Lower lobe of right lung (tissue), 2 donors: ENCODE data around the gene IL1RAP. TPM values are rescaled to one million over a fixed set of nuclear protein-coding genes. Genes with fewer than 3 reads are reported as not detected.
A peak's percentile ranks its signal among the peaks of the same experiment; 100 is the strongest.

ENCODE experiments used
- ATAC-seq, 2 donors: fragments of 200-7000 bp; cut with Tn5 transposase; one replicate each; pipeline ENCODE4 v1.9.1; 2020 to 2022; ENCODE audit warnings: mild to moderate bottlenecking in 2 of 2, moderate library complexity in 2 of 2
- DNase-seq: peaks from one replicate; pipeline ENCODE4 v3.0.0-alpha.2; 2020
- H3K27ac ChIP-seq: fragments of 200-600 bp; one replicate; pipeline ENCODE4 v1.8.0; 2022
- H3K27me3 ChIP-seq: fragments of 200-600 bp; one replicate; pipeline ENCODE4 v1.8.0; 2022; ENCODE audit warnings: low read depth
- H3K36me3 ChIP-seq: fragments of 200-600 bp; one replicate; pipeline ENCODE4 v1.8.0; 2022; ENCODE audit warnings: mild to moderate bottlenecking
- H3K4me1 ChIP-seq: fragments of 200-600 bp; one replicate; pipeline ENCODE4 v1.8.0; 2022
- H3K4me3 ChIP-seq: fragments of 200-600 bp; one replicate; pipeline ENCODE4 v1.8.0; 2022; ENCODE audit warnings: mild to moderate bottlenecking
- H3K9me3 ChIP-seq: fragments of 200-600 bp; one replicate; pipeline ENCODE4 v1.8.0; 2022
- CTCF ChIP-seq: fragments of 200-600 bp; IDR thresholded peaks from one replicate; pipeline ENCODE4 v1.8.0; 2022; ENCODE audit warnings: antibody characterized with exemption, mild to moderate bottlenecking
- intact Hi-C: fragments of 100-400 bp; cut with DNase I; formaldehyde crosslinking; loops from one replicate; pipeline ENCODE4 v1.11.0; 2022
- total RNA-seq: library from RNA; stranded (reverse); fragmentation: NEBNext Ultra II Directional; extraction: Animal tissue kit (Norgen Biotek cat#: 25700); gene quantifications from one replicate; pipeline ENCODE4 v1.2.1, GENCODE V29; 2021
- donor health status: DM: no; HTN: yes; CAD: no; lungs with severe emphysema.

Gene IL1RAP
- total RNA-seq, 1 donor from 2014 or later: 26.8 TPM

- intact Hi-C loops: no loop called here
- no peak for TF ChIP-seq CTCF
- no peaks in the 10 kb centered on the region for H3K36me3 ChIP-seq
- no peak overlapping the region for H3K4me3 ChIP-seq
- no peak for ATAC-seq
- no peak for DNase-seq
- no peaks in the 10 kb centered on the region for H3K9me3 ChIP-seq
- no peak overlapping the region for H3K27ac ChIP-seq
- no peaks in the 10 kb centered on the region for H3K27me3 ChIP-seq
- H3K4me1 ChIP-seq: no peaks in the 10 kb centered on the region
Measured at GRCh38 chr3:190595179-190595795, 81.4 kb downstream of the IL1RAP start.

DNA sequence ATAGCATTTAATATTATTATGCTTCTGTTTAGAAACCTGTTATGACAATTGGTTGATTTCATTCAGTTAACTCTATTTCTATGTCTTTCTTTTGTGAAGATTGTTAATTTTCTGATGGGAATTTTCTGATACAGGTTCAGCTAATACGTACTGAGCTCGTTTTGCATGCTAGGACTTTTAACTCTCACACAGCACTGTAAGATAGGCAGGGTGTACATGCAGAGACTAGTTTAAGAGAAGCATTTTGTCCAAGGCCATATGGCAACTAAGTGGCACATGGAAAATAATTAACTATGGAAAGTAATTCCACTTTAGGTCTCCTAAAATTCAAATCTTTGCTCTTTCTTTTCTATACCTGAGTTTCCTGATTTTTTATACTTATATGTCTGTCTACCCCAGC is 81.9 kb downstream of the IL1RAP start:
- H3K9me3 ChIP-seq: no peaks in the 10 kb centered on the region
- DNase-seq (no peak), ATAC-seq (no peak)
- H3K36me3 ChIP-seq: no peaks in the 10 kb centered on the region
- no peaks in the 10 kb centered on the region for H3K27me3 ChIP-seq
- no peak overlapping the region for H3K27ac ChIP-seq
- TF ChIP-seq CTCF: no peak
- H3K4me1 ChIP-seq: no peaks in the 10 kb centered on the region
- intact Hi-C loops: no loop called here
- no peak overlapping the region for H3K4me3 ChIP-seq

GRCh38 chr3:190596349-190597285 is 82.7 kb downstream of the IL1RAP start:
- Histone ChIP-seq H3K4me3 (no peak overlapping the region), H3K36me3 (no peaks in the 10 kb centered on the region), H3K9me3 (no peaks in the 10 kb centered on the region), H3K27ac (no peak overlapping the region), H3K27me3 (no peaks in the 10 kb centered on the region), H3K4me1 (no peaks in the 10 kb centered on the region)
- TF ChIP-seq CTCF: no peak
- no peak for DNase-seq
- no peak for ATAC-seq
- intact Hi-C loops: no loop called here

GRCh38 chr3:190597291-190597690 is 83.4 kb downstream of the IL1RAP start:
- DNase-seq: no peak
- peak; percentile 56 to 81 for ATAC-seq
- Histone ChIP-seq H3K36me3 (no peaks in the 10 kb centered on the region), H3K9me3 (no peaks in the 10 kb centered on the region), H3K27ac (no peak overlapping the region), H3K27me3 (no peaks in the 10 kb centered on the region), H3K4me3 (no peak overlapping the region), H3K4me1 (no peaks in the 10 kb centered on the region)
- no peak for TF ChIP-seq CTCF
- intact Hi-C loops: no loop called here

- no peak overlapping the region for H3K4me3 ChIP-seq
- H3K9me3 ChIP-seq: no peaks in the 10 kb centered on the region
- no peak for TF ChIP-seq CTCF
- DNase-seq (no peak), ATAC-seq (no peak)
- no peaks in the 10 kb centered on the region for H3K27me3 ChIP-seq
- H3K4me1 ChIP-seq: no peaks in the 10 kb centered on the region
- no peak overlapping the region for H3K27ac ChIP-seq
- intact Hi-C loops: no loop called here
- H3K36me3 ChIP-seq: peaks cover 5% of the 10 kb centered on the region
Measured at GRCh38 chr3:190601622-190602021, 87.7 kb downstream of the IL1RAP start.
